Large intestine (tissue), 3 donors: ENCODE measurements around the gene CHST13. TPM values are rescaled to one million over a fixed set of nuclear protein-coding genes. Genes with fewer than 3 reads are reported as not detected.

Experiments used
- DNase-seq, 2 donors: peaks; one replicate each; pipeline versions ENCODE4 v3.0.0 to v3.0.0-alpha.2; 2013
- H3K27ac ChIP-seq: one replicate; pipeline ENCODE4 v1.5.1; 2013; ENCODE audit warnings: low read length
- H3K27me3 ChIP-seq: 2 replicates; pipeline ENCODE4 v1.6.1; 2013; ENCODE audit warnings: low read length; ENCODE audit not compliant: control insufficient read depth, insufficient read depth
- H3K36me3 ChIP-seq: 2 replicates; pipeline ENCODE4 v1.6.1; 2013; ENCODE audit warnings: low read length; ENCODE audit not compliant: control insufficient read depth, insufficient read depth
- H3K4me1 ChIP-seq: one replicate; pipeline ENCODE4 v1.6.1; 2013; ENCODE audit warnings: low read length; ENCODE audit not compliant: control insufficient read depth, insufficient read depth
- H3K4me3 ChIP-seq: one replicate; pipeline ENCODE4 v1.5.1; 2013; ENCODE audit warnings: low read length
- H3K9me3 ChIP-seq: one replicate; pipeline ENCODE4 v1.6.1; 2013; ENCODE audit warnings: mild to moderate bottlenecking, low read depth, low read length, moderate library complexity; ENCODE audit not compliant: control insufficient read depth
- WGBS: methylation state at CpG from one replicate; pipeline ENCODE4 v1.1.5; 2013; ENCODE audit warnings: low lambda C conversion rate; ENCODE audit not compliant: insufficient coverage; 5-methylcytosine and 5-hydroxymethylcytosine counted together
- polyA plus RNA-seq: library from polyadenylated mRNA; unstranded; fragments of 120-200 nt; gene quantifications from one replicate; pipeline ENCODE4 v1.2.1, GENCODE V29; 2013

CHST13 gene
- polyA plus RNA-seq, 1 donor, result 57.2 TPM

DNA sequence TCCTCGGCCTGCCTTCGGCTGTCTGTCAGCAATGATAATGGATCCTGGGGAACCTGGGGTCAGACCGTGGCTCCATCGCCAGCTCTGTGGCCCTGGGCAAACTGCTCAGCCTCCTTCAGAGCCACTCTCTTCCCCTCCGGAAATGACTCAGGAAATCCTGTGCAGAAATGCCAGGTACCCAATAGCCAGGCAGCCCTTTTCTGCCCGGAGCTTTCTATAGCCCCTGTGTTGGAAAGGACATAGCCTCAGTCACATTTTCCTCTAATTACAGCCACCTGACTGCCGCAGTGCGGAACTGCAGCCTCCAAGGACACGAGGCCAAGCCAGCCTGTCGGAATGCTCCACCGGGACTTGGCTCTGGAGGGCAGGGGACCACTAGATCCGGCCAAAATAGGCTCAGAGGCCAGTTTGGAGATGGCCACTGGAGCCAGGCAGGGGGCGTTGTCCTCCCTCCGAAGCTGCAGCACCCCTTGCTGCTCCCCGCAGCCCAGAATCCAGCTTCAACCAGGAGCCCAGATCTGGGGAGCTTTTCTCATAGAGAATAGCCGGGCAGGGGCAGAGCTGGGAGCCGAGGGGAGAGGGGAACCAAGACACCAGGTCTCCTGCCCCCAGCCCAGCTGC, 36.7 kb upstream of the CHST13 start:
- WGBS, result no CpG with 5 or more reads among the region's 17 CpGs
- no peak for DNase-seq

DNA sequence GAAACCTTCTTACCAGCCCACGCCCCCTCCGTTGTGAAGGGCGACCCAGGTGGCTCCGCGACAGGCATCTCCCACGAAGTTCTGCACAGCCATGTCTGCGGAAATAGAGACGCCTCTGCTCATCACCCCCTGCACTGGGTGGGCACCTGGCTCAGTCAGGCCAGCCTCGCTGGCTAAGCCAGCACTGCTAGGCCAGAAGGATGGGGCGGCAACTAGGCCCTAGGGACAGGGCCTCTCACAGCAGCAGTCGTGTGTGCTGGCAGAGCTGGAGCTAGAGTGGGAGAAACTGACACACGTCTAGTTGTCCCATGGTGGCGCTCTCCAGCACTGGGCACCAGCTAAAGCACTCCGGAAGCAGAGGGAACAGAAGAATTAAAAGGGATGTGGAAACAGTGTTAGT, 35.8 kb upstream of the CHST13 start:
- no peaks in the 10 kb centered on the region for H3K4me1 ChIP-seq
- no peak overlapping the region for H3K27ac ChIP-seq
- H3K36me3 ChIP-seq, result no peaks in the 10 kb centered on the region
- H3K4me3 ChIP-seq, result no peak overlapping the region
- H3K9me3 ChIP-seq, result no peaks in the 10 kb centered on the region
- DNase-seq, result no peak
- no CpG with 5 or more reads among the region's 14 CpGs for WGBS
- peaks cover 4% of the 10 kb centered on the region for H3K27me3 ChIP-seq

More for the DNA sequence above, 36.7 kb upstream of the CHST13 start:
- peaks cover 3% of the 10 kb centered on the region for H3K4me1 ChIP-seq
- H3K4me3 ChIP-seq, result no peak overlapping the region
- no peaks in the 10 kb centered on the region for H3K9me3 ChIP-seq
- no peaks in the 10 kb centered on the region for H3K36me3 ChIP-seq
- peaks cover 4% of the 10 kb centered on the region for H3K27me3 ChIP-seq
- no peak overlapping the region for H3K27ac ChIP-seq

GRCh38 chr3:126488886-126489569, 34.9 kb upstream of the CHST13 start:
- H3K9me3 ChIP-seq, result no peaks in the 10 kb centered on the region
- no peak overlapping the region for H3K27ac ChIP-seq
- no peak overlapping the region for H3K4me3 ChIP-seq
- DNase-seq, result no peak
- H3K4me1 ChIP-seq, result no peaks in the 10 kb centered on the region
- peaks cover 4% of the 10 kb centered on the region for H3K27me3 ChIP-seq
- H3K36me3 ChIP-seq, result no peaks in the 10 kb centered on the region
- WGBS, result 100% methylated on average over 3 of the region's 16 CpGs

DNA sequence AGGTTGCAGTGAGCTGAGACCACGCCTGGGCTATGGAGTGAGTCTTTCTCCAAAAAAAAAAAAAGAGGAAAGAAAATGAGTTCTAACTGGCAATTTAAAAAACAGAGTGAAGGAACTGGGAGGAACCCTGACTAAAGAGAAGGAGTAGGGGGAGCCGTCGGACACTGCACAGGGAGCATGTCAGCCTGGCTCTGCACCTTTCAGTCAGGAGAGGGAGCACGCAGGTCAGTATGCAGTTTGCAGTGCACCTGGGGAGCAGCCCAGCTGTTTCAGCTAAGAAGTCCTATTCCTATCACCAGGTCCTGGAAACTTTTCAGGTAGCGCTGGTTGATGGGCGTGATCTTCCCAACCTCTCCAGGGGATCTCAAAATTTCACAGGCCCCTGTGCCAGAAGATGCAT, 33.3 kb upstream of the CHST13 start:
- no peaks in the 10 kb centered on the region for H3K36me3 ChIP-seq
- no peaks in the 10 kb centered on the region for H3K4me1 ChIP-seq
- H3K9me3 ChIP-seq, result no peaks in the 10 kb centered on the region
- WGBS, result 30% methylated on average over 2 of the region's 6 CpGs
- H3K4me3 ChIP-seq, result no peak overlapping the region
- no peak for DNase-seq
- peaks cover 4% of the 10 kb centered on the region for H3K27me3 ChIP-seq
- no peak overlapping the region for H3K27ac ChIP-seq

- Histone ChIP-seq H3K36me3 (no peaks in the 10 kb centered on the region), H3K4me3 (no peak overlapping the region), H3K4me1 (no peaks in the 10 kb centered on the region), H3K27me3 (peaks cover 4% of the 10 kb centered on the region), H3K27ac (no peak overlapping the region), H3K9me3 (no peaks in the 10 kb centered on the region)
- WGBS, result no CpG with 5 or more reads among the region's 21 CpGs
- DNase-seq, result no peak
Measured at GRCh38 chr3:126491221-126492013, 32.5 kb upstream of the CHST13 start.

DNA sequence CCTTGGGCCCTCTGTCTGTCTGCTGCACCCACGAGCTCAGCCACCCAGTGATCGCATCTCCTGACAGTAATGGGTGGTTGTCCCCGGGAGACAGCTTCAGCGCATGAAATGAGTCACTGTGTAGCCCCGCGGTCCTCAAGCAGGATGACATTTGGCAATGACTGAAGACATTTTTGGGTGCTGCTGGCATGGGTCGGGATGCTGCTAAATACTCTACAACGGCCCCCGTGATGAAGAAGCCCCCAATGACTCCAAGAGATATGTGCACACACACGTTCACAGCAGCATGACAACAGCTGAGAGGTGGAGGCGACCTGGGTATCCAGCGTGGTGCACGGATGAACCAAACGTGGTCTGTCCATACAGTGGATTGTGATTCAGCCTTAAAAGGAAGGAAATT, 30.9 kb upstream of the CHST13 start:
- H3K27me3 ChIP-seq, result no peaks in the 10 kb centered on the region
- DNase-seq, result no peak
- H3K4me1 ChIP-seq, result no peaks in the 10 kb centered on the region
- H3K36me3 ChIP-seq, result no peaks in the 10 kb centered on the region
- 93% methylated on average over 3 of the region's 14 CpGs for WGBS
- H3K9me3 ChIP-seq, result no peaks in the 10 kb centered on the region
- no peak overlapping the region for H3K27ac ChIP-seq
- H3K4me3 ChIP-seq, result no peak overlapping the region

DNA sequence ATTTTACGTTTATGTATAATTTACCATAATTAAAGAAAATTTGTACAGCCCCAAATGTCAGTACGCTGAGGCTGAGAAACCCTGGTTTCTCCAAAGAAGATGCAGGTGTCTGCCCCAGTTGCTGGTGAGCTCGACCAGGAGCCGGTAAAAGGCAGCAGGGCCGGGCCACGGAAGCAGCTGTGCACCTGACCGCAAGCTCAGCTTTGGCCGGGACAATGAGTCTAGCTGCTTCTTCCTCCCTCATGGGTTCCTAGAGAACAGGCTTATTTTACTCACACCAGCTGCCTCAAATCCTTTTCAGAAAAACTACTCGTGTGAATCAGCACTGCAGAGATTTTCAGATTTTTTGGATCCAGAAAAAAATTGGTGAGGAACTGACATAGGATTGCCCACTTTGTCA, 30.2 kb upstream of the CHST13 start:
- 85% methylated on average over 2 of the region's 9 CpGs for WGBS
- no peak overlapping the region for H3K27ac ChIP-seq
- no peak for DNase-seq
- H3K4me3 ChIP-seq, result no peak overlapping the region
- H3K27me3 ChIP-seq, result no peaks in the 10 kb centered on the region
- no peaks in the 10 kb centered on the region for H3K9me3 ChIP-seq
- H3K4me1 ChIP-seq, result no peaks in the 10 kb centered on the region
- H3K36me3 ChIP-seq, result no peaks in the 10 kb centered on the region

DNA sequence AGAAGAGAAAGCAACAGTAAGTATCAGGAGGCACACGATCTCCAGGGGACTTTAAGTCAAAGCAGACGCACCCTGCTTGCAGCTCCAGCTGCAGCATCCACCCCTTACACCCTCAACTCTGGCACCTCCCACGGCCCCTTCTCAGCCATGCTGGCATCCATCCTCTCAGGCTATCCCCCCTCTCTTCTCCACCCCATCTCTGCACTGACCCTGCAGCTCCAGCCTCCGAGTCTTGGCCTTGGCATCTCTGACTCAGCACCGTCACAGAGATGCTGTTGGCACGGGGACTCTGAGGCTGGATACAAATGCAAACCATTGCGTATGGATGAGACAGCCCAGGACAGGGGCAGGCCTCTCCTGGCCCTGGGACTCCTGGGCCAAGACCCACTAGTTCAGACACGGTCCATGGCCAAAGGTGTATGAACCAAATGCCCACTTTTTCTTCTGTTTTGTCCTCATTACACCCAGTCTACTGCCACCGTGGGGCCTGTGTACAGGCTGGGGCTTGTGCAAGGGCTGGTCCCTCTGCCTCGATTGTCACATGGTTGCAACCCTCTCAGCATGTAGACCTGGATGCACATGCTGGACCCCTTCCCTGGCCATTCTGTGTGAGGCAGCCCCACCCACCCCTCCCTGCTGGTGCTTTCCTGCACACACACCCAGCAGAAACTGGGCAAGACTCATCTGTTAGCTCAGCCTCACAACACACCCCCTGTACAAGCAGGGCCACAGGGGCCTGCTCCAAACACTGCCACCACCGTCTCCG, 29.6 kb upstream of the CHST13 start:
- WGBS, result no CpG with 5 or more reads among the region's 12 CpGs
- Histone ChIP-seq H3K4me1 (no peaks in the 10 kb centered on the region), H3K4me3 (no peak overlapping the region), H3K27ac (no peak overlapping the region), H3K9me3 (no peaks in the 10 kb centered on the region), H3K27me3 (no peaks in the 10 kb centered on the region), H3K36me3 (no peaks in the 10 kb centered on the region)
- no peak for DNase-seq

- Histone ChIP-seq H3K36me3 (no peaks in the 10 kb centered on the region), H3K9me3 (no peaks in the 10 kb centered on the region), H3K4me1 (no peaks in the 10 kb centered on the region), H3K27ac (no peak overlapping the region), H3K27me3 (no peaks in the 10 kb centered on the region), H3K4me3 (no peak overlapping the region)
- no peak for DNase-seq
- WGBS, result no CpG with 5 or more reads among the region's 6 CpGs
Measured at GRCh38 chr3:126494970-126495230, 29.1 kb upstream of the CHST13 start.

DNA sequence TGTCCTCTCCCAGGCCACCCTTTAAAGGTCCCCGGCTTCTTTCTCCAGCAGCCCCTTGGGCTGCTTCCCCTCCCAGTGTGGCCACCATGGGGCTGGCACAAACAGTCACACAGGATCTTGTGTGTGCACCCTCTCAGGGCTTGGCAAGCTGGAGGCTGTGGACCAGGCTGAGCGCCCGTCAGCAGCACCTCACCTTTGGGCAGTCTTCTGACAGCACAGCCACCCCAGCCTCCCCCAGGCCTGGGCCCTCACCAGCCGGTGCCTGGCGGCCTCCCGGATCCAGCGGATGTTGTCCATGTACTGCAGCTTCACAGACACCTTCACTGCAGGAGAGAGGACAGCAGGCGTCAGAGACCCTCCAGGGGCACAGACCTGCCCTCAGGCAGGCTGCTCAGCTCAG, 28.2 kb upstream of the CHST13 start:
- DNase-seq, result no peak
- H3K36me3 ChIP-seq, result no peaks in the 10 kb centered on the region
- H3K27ac ChIP-seq, result no peak overlapping the region
- no peak overlapping the region for H3K4me3 ChIP-seq
- no peaks in the 10 kb centered on the region for H3K9me3 ChIP-seq
- no peaks in the 10 kb centered on the region for H3K27me3 ChIP-seq
- WGBS, result no CpG with 5 or more reads among the region's 8 CpGs
- no peaks in the 10 kb centered on the region for H3K4me1 ChIP-seq
